BE2C (cell line): Measurements from ENCODE around the gene SPEN.
"Not testable (repeated sequence)": the region's sequence is repeated elsewhere in the genome, so short reads cannot be mapped to it uniquely, and the experiment has no call there.

Experiments used
- DNase-seq: peaks from one replicate; pipeline ENCODE4 v3.0.0-alpha.2; 2020
- H3K27me3 ChIP-seq: fragments of 250-450 bp; sonication (Bioruptor Pico); 2 replicates; pipeline ENCODE4 v1.5.1; 2020; ENCODE audit warnings: mild to moderate bottlenecking
- H3K36me3 ChIP-seq: fragments of 250-450 bp; sonication (Bioruptor Pico); 2 replicates; pipeline ENCODE4 v1.5.1; 2020; ENCODE audit warnings: mild to moderate bottlenecking
- H3K4me1 ChIP-seq: fragments of 250-450 bp; sonication (Bioruptor Pico); 2 replicates; pipeline ENCODE4 v1.5.1; 2020
- H3K4me3 ChIP-seq: 2 replicates; pipeline ENCODE4 v1.5.1; 2011; ENCODE audit warnings: low read depth, low read length
- H3K9me3 ChIP-seq: fragments of 250-450 bp; sonication (Bioruptor Pico); 2 replicates; pipeline ENCODE4 v1.5.1; 2020
- TF ChIP-seq, protein P1 (sequence below): IDR thresholded peaks from 2 replicates; pipeline ENCODE4 v1.5.1; 2012; ENCODE audit warnings: mild to moderate bottlenecking, low read depth, low read length

Gene SPEN

DNA sequence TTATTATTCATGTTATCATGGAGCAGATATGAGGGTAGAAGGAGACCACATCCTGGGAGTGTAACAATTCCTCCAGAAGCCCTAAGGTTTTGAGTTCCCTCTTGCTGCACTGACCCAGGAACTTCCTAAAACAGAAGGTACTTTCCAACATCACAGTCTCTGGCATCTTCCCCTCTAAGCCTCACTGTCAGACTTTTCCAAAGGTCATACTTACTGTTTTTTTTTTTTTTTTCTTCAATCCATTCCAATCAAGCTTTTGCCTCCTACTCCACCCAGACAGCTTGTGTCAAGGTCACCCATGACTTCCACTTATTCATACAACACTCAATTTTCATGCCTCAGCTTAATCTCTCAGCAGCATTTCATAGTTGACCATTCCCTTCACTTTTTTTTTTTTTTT lies 21.7 kb upstream of the SPEN start:
- no peak for DNase-seq
- no peaks in the 10 kb centered on the region for H3K4me1 ChIP-seq
- H3K9me3 ChIP-seq, result no peaks in the 10 kb centered on the region
- TF ChIP-seq, protein P1, sequence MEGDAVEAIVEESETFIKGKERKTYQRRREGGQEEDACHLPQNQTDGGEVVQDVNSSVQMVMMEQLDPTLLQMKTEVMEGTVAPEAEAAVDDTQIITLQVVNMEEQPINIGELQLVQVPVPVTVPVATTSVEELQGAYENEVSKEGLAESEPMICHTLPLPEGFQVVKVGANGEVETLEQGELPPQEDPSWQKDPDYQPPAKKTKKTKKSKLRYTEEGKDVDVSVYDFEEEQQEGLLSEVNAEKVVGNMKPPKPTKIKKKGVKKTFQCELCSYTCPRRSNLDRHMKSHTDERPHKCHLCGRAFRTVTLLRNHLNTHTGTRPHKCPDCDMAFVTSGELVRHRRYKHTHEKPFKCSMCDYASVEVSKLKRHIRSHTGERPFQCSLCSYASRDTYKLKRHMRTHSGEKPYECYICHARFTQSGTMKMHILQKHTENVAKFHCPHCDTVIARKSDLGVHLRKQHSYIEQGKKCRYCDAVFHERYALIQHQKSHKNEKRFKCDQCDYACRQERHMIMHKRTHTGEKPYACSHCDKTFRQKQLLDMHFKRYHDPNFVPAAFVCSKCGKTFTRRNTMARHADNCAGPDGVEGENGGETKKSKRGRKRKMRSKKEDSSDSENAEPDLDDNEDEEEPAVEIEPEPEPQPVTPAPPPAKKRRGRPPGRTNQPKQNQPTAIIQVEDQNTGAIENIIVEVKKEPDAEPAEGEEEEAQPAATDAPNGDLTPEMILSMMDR, result no peak
- no peaks in the 10 kb centered on the region for H3K36me3 ChIP-seq
- no peak overlapping the region for H3K4me3 ChIP-seq
- no peaks in the 10 kb centered on the region for H3K27me3 ChIP-seq

DNA sequence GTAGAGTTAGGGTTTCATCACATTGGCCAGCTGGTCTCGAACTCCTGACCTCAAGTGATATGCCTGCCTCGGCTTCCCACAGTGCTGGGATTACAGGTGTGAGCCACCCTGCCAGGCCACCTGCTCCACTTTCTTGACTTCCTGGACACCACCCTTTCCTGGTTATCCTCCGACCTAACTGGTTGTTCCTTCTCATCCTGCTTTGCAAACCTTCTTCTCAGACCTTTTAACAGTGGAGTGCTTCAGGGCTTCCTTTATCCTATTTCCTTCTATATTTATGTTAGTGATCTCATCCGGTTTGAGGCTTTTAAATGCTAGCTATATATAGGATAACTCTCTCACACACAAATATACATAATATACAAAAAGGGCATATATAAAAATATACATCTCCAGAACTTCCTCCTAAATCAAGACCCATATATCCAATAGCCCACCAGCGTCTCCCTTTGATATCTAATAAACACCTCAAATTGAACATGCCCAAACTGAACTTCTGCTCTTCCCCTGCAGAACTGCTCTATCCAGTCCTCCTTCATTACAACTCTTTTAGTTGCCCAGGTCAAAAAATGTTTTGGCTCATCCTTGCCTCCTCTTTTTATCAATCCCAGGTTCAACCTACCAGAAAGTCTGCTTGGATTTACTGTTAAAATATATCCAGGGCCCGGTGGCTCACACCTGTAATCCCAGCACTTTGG lies 20.5 kb upstream of the SPEN start:
- no peaks in the 10 kb centered on the region for H3K9me3 ChIP-seq
- H3K27me3 ChIP-seq, result no peaks in the 10 kb centered on the region
- no peak for DNase-seq
- H3K36me3 ChIP-seq, result no peaks in the 10 kb centered on the region
- no peaks in the 10 kb centered on the region for H3K4me1 ChIP-seq
- TF ChIP-seq, protein P1, result no peak
- no peak overlapping the region for H3K4me3 ChIP-seq

GRCh38 chr1:15827567-15827966 lies 19.9 kb upstream of the SPEN start:
- H3K9me3 ChIP-seq, H3K4me1 ChIP-seq, DNase-seq, H3K4me3 ChIP-seq, H3K27me3 ChIP-seq, H3K36me3 ChIP-seq: not testable (repeated sequence)

DNA sequence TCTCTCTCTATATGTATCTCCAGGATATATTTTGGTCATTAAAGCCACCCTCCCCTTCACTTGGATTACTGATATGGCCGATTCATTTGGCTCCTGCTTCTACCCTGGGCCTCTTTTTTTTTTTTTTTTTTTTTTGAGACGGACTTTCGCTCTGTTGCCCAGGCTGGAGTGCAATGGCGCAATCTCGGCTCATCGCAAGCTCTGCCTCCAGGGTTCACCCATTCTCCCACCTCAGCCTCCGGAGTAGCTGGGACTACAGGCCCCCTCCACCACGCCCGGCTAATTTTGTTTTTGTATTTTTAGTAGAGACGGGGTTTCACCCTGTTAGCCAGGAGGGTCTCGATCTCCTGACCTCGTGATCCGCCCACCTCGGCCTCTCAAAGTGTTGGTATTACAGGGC lies 18.6 kb upstream of the SPEN start:
- H3K9me3 ChIP-seq, H3K27me3 ChIP-seq, H3K4me3 ChIP-seq, DNase-seq, H3K36me3 ChIP-seq, H3K4me1 ChIP-seq: not testable (repeated sequence)

DNA sequence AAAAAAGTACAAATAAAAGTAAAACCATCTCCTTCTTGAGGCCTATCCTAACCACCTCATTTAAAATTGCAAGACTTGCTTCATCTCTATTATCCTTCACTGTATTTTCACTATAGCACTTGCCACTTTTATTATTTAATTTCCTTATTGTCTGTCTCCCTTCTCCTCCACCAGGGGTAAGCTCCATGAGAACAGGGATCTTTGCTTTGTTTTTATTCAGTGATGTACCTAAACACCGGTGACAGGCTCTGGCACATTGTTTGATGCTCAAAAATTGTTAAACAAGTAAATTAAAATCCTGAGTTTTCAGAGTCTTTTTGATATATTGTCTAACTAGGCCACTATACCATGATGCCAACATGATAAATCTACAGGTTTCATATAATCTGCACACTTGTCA lies 17.2 kb upstream of the SPEN start:
- Histone ChIP-seq H3K4me3 (no peak overlapping the region), H3K27me3 (no peaks in the 10 kb centered on the region), H3K9me3 (no peaks in the 10 kb centered on the region), H3K4me1 (no peaks in the 10 kb centered on the region), H3K36me3 (no peaks in the 10 kb centered on the region)
- TF ChIP-seq, protein P1, result 0 out of 2 replicates have a peak, but pooled peaks have one; percentile 3
- DNase-seq, result no peak

DNA sequence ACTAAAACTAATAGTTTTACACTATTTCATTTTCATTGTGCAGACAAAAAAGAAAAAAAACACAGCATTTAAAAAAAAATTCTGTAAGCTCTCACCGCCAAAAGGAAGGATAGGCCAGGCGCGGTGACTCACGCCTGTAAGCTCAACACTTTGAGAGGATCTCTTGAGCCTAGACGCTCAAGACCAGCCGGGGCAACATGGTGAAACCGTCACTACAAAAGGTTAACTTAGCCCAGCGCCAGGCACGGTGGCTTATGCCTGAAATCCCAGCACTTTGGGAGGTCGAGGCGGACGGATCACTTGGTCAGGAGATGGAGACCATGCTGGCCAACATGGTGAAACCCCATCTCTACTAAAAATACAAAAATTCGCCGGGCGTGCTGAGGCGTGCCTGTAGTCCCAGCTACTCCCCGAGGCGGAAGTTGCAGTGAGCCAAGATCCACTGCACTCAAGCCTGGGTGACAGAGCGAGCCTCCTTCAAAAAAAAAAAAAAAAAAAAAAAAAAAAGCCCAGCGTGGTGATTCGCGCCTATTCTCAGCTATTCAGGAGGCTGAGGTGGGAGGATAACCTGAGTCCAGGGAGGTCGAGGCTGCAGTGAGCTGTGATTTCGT lies 14.3 kb upstream of the SPEN start:
- no peaks in the 10 kb centered on the region for H3K9me3 ChIP-seq
- H3K4me1 ChIP-seq, result no peaks in the 10 kb centered on the region
- no peaks in the 10 kb centered on the region for H3K27me3 ChIP-seq
- DNase-seq, result no peak
- no peaks in the 10 kb centered on the region for H3K36me3 ChIP-seq
- H3K4me3 ChIP-seq, result peak overlapping the region; percentile 78
- TF ChIP-seq, protein P1, result no peak

GRCh38 chr1:15833842-15834405 lies 13.6 kb upstream of the SPEN start:
- H3K4me1 ChIP-seq, result no peaks in the 10 kb centered on the region
- H3K9me3 ChIP-seq, result no peaks in the 10 kb centered on the region
- H3K36me3 ChIP-seq, result no peaks in the 10 kb centered on the region
- no peak for DNase-seq
- peak overlapping the region; percentile 78 for H3K4me3 ChIP-seq
- TF ChIP-seq, protein P1, result no peak
- no peaks in the 10 kb centered on the region for H3K27me3 ChIP-seq
